Measurements from ENCODE around the gene SPAG6. TPM values are rescaled to one million over a fixed set of nuclear protein-coding genes. Genes with fewer than 3 reads are reported as not detected.

SPAG6 gene
- total RNA-seq, 1 experiment from 2014 or later: not detected

GRCh38 chr10:22365644-22366434 lies 20.5 kb downstream of the SPAG6 start:
- BruUV-seq (replicated peaks): no TSS peak
- no peaks in the 10 kb centered on the region for H3K9me3 Mint-ChIP-seq (ENCODE audit: low read depth, unreplicated experiment)
- intact Hi-C loops (cut with micrococcal nuclease; ENCODE audit: unreplicated experiment): no loop called here

GRCh38 chr10:22366435-22366703 lies 21.1 kb downstream of the SPAG6 start:
- CTCF ChIA-PET: interaction anchor here (0.7 kb wide), 2 partner anchors 41 to 1271 kb away, joined by 4 to 5 read pairs; no protein-coding TSS in a partner anchor
- intact Hi-C loops (cut with micrococcal nuclease; ENCODE audit: unreplicated experiment): no loop called here
- H3K27me3 Mint-ChIP-seq (ENCODE audit: unreplicated experiment): no peaks in the 10 kb centered on the region
- no peaks in the 10 kb centered on the region for H3K4me1 Mint-ChIP-seq (ENCODE audit: low read depth, unreplicated experiment)
- no peaks in the 10 kb centered on the region for H3K9me3 Mint-ChIP-seq (ENCODE audit: low read depth, unreplicated experiment)
- H3K27ac Mint-ChIP-seq (ENCODE audit: unreplicated experiment): no peak overlapping the region
- no peak overlapping the region for H3K4me3 Mint-ChIP-seq (ENCODE audit: low read depth, unreplicated experiment)
- no TSS peak for BruUV-seq (replicated peaks)
- TF ChIP-seq CTCF (IDR thresholded peaks at IDR 0.05; ENCODE audit: unreplicated experiment): no peak
- no peaks in the 10 kb centered on the region for H3K36me3 Mint-ChIP-seq (ENCODE audit: insufficient read depth, unreplicated experiment)
- DNase-seq: no peak

More at GRCh38 chr10:22365644-22366434, 20.5 kb downstream of the SPAG6 start:
- no peaks in the 10 kb centered on the region for H3K36me3 Mint-ChIP-seq (ENCODE audit: insufficient read depth, unreplicated experiment)
- no peak overlapping the region for H3K4me3 Mint-ChIP-seq (ENCODE audit: low read depth, unreplicated experiment)
- no peak for DNase-seq
- no peak overlapping the region for H3K27ac Mint-ChIP-seq (ENCODE audit: unreplicated experiment)
- no peaks in the 10 kb centered on the region for H3K27me3 Mint-ChIP-seq (ENCODE audit: unreplicated experiment)
- CTCF ChIA-PET: no interaction called here
- TF ChIP-seq CTCF (IDR thresholded peaks at IDR 0.05; ENCODE audit: unreplicated experiment): no peak
- no peaks in the 10 kb centered on the region for H3K4me1 Mint-ChIP-seq (ENCODE audit: low read depth, unreplicated experiment)

GRCh38 chr10:22366771-22367170 lies 21.5 kb downstream of the SPAG6 start:
- TF ChIP-seq CTCF (IDR thresholded peaks at IDR 0.05; ENCODE audit: unreplicated experiment): no peak
- Mint-ChIP-seq H3K27ac (ENCODE audit: unreplicated experiment) (no peak overlapping the region), H3K4me3 (ENCODE audit: low read depth, unreplicated experiment) (no peak overlapping the region), H3K36me3 (ENCODE audit: insufficient read depth, unreplicated experiment) (no peaks in the 10 kb centered on the region), H3K9me3 (ENCODE audit: low read depth, unreplicated experiment) (no peaks in the 10 kb centered on the region), H3K4me1 (ENCODE audit: low read depth, unreplicated experiment) (no peaks in the 10 kb centered on the region), H3K27me3 (ENCODE audit: unreplicated experiment) (no peaks in the 10 kb centered on the region)
- no TSS peak for BruUV-seq (replicated peaks)
- intact Hi-C loops (cut with micrococcal nuclease; ENCODE audit: unreplicated experiment): no loop called here
- CTCF ChIA-PET: interaction anchor here (0.7 kb wide), 2 partner anchors 42 to 1271 kb away, joined by 4 to 5 read pairs; no protein-coding TSS in a partner anchor
- DNase-seq: no peak

GRCh38 chr10:22367471-22367870 lies 22.2 kb downstream of the SPAG6 start:
- H3K27ac Mint-ChIP-seq (ENCODE audit: unreplicated experiment): no peak overlapping the region
- no peaks in the 10 kb centered on the region for H3K27me3 Mint-ChIP-seq (ENCODE audit: unreplicated experiment)
- H3K36me3 Mint-ChIP-seq (ENCODE audit: insufficient read depth, unreplicated experiment): no peaks in the 10 kb centered on the region
- BruUV-seq (replicated peaks): no TSS peak
- H3K4me1 Mint-ChIP-seq (ENCODE audit: low read depth, unreplicated experiment): no peaks in the 10 kb centered on the region
- no peaks in the 10 kb centered on the region for H3K9me3 Mint-ChIP-seq (ENCODE audit: low read depth, unreplicated experiment)
- intact Hi-C loops (cut with micrococcal nuclease; ENCODE audit: unreplicated experiment): no loop called here
- H3K4me3 Mint-ChIP-seq (ENCODE audit: low read depth, unreplicated experiment): no peak overlapping the region
- no peak for TF ChIP-seq CTCF (IDR thresholded peaks at IDR 0.05; ENCODE audit: unreplicated experiment)
- DNase-seq: no peak
- CTCF ChIA-PET: no interaction called here

Data from Calu3 (cell line).